ENCODE measurements around the gene XXYLT1. TPM values are rescaled to one million over a fixed set of nuclear protein-coding genes. Genes with fewer than 3 reads are reported as not detected.

The XXYLT1 gene
- total RNA-seq, 1 donor, result 29.4 TPM

DNA sequence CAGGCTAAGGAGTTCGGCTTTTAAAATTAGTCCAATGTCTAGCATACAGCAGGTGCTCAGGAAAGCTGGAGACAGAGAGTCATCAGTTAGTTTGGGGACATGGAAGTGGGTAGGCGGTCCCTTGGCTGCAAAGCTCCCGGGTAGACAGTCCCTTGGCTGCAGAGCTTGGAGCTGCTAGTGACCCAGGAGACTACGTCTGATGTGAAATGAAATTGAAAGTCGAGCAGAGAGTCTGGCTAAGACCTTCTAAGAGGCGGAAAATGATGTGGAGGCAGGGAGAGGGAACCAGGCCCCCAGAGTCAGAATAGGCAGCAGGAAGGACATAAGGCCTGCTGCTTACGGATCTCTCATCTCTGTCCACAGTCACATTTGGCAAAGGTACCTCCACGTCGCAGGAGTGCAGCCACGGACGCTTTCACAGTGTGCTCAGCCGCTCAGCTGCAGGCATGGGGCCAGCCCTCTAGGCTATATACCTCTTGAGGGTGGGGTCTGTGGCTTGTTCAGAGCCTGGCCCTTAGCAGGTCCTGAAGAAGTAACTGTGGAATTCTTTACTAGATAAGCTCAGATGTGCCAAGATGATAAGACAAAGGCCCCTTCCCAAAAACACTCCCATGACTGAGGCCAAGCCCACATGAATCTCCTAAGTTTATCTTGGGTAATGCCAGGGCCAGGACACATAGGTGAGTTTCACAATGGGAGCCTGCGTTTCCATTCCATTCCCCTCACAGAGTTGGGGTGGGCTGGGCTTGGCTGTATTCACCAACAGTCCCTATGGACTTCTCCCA is 131.7 kb downstream of the XXYLT1 start:
- no peak for DNase-seq (ENCODE audit: low read depth in 2 of 3, low spot score in 2 of 3)

DNA sequence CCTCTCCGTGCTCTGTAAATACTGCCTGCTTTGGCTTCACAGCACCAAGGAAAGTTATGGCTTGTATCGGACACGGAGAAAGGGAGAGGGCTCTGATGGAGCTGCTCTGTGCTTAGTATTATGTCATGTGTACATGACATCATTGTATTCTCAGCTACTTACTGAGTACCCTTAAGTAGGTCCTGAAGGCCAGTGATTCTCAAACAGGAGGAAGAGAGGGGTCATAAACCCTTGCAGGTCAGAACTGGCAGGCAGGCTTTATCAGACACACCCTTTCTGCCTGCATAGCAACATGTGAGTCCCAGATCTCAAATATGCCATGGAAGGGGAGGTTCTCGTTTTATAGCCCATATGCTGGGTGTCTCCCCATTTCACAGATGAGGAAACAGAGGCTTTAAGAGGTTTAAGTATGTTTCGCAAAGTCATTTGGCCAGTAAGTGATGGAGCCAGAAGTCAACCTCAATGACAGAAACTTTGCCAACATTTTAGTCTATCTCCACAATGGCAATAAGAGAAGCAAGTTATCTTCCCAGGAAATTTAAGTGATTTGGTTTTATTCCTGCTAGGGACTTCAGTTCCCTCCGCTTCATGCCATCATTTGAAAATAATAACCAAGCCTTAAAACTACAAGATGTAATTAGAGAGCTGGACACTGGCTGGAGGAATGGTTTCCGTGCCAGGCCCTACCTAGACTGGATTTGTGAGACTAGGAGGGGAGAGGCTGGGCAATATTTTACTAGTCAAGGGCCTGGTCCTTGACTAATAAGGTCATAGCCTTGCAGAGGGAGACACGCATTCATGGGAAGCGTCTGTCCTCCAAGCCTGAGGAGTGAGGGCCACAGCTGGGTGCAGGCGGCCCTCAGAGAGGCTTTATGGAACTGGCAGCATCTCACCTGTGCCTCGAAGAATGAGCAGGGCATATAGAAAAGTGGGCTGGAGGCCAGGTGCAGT is 133.0 kb downstream of the XXYLT1 start:
- DNase-seq (ENCODE audit: low read depth in 2 of 3, low spot score in 2 of 3), result no peak

DNA sequence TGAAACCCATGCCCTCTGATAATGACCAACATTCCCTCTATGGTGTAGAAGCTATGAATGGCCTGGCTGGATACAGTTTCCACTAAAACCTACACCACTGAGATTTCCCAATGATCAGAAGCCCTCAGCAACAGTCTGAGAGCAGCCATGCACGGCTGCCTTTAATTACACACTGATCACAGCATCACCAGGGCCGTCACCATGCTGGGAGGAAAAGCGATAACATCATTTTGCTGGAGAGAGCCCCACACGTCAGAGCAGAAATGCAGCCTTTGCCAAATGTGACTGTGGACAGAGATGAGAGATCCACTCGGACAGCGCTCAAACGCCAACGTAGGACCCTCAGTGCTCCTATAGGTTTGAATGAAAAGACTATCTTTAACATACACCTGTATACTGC is 135.0 kb downstream of the XXYLT1 start:
- no peak for DNase-seq (ENCODE audit: low read depth in 2 of 3, low spot score in 2 of 3)

DNA sequence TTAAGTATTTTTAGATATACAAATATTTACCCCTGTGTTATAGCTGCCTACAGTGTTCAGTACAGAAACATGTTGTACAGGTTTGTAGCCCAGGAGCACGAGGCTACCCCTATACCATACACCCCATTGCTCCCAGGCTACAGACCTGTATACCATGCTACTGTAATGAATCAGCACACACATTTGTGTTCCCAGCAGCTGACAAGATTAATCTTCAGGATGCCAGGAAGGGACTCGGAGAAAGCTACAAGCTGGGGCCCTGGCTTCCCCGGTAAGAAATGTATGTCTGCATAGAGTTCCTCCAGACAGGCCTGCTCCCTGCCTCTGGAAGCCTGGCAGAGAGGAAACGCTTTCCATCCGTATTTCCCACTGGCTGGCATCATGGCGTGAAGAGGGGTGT is 136.5 kb downstream of the XXYLT1 start:
- no peak for DNase-seq (ENCODE audit: low read depth in 2 of 3, low spot score in 2 of 3)

DNA sequence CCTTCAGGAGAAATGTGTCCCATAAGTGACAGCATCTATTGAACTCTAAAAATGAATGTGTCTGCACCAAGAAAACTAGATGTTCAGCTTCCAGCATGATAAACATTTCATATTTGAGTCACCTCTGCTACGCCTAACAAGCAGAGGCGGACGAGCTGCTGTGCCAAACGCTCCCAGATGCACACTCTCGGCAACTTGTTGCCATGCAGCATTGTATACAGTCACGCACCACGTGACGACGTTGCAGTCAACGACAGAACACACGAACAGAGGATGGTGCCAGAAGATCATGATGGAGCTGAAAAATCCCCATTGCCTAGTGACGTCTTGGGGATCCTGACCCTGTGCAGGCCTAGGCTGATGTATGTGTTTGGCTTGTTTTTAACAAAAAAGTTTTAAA is 137.5 kb downstream of the XXYLT1 start:
- peak in 1 of 3 donors; percentile 21 for DNase-seq (ENCODE audit: low read depth in 2 of 3, low spot score in 2 of 3)

DNA sequence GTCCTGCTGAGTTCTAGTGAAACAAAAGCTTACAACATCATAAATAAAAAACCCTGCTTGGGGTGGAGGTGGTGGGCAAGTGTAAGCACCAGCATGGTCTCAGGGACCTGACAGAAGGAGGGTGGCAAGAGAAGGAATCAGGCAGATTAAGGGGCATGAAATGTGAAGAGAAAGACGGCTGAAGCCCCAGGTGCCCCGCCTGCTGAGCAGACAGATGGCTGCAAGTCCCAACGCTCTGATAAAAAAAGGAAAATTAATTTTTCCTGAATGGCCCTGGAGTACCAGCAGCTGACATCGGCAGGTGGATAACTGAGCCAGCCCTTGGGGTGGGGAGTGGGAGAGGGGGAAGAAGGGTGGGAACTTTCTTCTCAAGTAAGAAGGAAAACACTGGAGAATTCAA is 137.9 kb downstream of the XXYLT1 start:
- DNase-seq (ENCODE audit: low read depth in 2 of 3, low spot score in 2 of 3), result no peak

DNA sequence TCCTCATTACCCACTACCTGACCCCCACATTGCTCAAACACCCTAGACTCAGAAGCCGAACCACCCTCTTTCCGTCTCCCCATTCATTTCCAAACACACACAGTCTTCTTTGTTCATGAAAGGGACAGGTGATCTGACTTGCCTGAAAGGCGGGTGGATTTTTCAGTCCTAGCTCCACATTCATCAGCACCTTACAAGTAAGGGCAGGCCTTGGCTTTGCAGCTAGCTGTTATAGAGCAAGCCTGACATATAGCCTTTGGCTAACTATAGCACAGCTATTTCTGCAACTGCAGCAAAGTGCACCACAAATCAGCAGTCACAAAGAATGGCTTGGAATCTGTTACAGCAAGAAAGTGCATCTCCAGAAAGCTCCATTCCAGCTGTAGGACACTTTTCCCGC is 139.8 kb downstream of the XXYLT1 start:
- no peak for DNase-seq (ENCODE audit: low read depth in 2 of 3, low spot score in 2 of 3)

DNA sequence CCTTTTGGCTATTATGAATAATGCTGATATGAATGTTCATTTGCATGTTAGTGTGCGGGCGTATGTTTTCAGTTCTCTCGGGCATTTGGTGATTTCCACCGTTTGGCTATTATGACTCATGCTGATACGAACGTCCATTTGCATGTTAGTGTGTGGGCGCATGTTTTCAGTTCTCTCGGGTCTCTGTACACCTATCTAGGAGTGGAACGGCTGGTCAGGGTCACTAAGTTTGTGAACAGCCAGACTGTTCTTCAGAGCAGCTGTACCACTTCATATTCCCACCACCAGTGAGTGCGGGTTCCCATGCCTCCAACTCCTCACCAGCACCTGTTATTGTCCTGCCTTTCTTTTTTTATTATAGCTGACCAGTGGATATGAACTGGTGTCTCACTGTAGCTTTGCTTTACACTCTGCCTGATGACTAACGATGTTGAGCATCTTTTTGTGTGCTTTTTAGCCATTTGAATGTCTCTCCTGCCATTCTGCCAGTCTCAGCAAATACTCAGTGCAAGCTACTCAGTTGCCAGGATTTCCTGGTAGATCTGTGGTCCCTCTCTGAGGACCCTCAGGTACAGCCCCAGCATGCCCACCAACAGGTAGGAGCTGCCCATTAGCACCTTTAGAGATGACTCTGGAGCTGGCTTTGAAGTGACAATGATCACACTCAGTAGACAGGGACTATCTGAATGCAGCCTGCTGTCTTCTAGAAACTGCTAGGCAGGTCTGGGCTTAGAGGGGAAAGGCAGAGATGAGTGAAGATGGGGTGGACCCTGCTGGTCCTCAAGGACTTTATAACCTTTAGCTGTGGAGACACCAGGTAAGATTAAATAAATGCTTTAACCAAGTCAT is 141.1 kb downstream of the XXYLT1 start:
- DNase-seq (ENCODE audit: low read depth in 2 of 3, low spot score in 2 of 3), result no peak

DNA sequence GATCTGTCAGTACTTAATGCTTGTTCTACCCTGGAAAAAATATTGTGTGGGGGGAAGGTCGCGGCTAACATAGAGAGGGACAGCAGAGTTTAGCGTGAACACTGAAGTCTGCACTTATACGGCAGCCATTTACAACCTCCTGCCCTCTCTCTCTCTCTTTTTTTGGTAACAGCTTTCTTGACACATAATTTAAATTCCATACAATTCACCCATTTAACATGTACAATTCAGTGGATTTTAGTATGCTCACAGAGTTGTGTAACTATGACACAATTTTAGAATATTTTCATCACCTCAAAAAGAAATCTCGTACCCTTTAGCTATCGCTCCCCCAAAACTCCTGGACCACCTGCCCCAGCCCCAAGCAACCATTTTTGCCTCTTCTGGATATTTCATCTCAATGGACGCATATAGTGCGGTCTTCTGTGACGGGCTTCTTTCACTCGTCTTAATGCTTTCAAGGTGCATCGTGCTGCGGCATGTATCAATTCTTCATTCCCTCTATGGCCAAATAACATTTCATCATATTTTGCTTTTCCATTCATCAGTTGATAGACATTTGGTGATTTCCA is 141.8 kb downstream of the XXYLT1 start:
- no peak for DNase-seq (ENCODE audit: low read depth in 2 of 3, low spot score in 2 of 3)

DNA sequence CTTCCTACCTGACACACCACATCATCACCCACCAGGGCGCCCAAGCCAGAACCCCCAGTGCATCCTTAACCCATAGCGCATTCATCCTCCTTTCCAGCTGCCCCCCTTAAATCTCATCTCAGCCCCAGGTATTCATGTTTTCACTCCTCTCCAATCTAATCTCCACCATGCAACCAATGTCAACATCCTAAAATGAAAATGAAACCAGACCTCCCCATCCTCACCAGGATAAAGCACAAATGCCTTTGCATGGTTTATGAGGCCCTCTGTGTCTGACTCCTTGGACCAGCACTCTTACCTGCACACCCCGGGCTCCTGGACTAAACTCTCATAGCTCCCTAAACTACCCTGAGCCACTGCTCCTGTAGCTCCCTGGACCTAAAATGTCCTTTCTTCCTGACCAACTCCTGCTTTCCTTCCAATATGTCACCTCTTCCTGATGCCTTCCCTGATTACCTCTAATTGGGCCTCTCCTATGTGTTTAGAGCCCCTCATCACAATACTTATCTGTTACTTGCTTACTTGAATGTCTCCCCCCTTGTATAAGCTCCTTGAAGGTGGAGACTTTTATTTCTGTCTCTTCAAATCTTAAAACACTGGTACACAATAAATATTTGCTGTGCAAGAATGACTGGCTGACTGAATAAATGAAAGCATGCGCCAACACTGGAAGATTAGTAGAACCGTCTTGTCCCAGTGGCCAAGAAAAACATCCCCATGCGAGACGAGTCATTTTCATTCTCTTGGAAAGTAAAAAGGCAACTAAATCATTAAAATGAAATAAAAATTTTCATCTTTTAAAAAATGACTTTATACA is 142.5 kb downstream of the XXYLT1 start:
- DNase-seq (ENCODE audit: low read depth in 2 of 3, low spot score in 2 of 3), result no peak

DNA sequence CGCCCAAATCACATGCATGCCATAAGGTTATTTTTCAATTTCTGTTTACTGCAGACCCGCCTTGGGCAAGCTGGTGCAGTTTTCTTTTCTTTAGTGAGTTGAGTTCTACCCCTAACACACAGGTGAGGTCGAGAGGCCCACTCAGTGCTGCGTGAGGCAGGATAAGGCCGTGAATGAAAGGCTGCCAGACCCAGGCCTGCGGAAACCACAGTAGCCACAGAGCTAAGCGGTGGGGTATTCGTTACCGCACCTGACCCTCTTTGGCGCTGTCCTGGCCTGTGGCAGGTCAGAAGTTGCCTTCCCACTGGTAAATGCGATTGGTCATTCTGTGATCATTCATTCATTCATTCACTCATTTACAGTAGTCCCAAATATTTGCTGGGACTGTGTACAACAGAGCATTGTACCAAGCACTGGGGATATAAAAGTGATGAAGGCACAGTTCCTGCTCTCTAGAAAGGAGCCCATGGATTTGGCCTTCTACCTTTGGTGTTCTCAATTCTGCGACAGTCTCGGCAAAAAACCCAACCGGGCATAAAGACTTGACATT is 144.8 kb downstream of the XXYLT1 start:
- no peak for DNase-seq (ENCODE audit: low read depth in 2 of 3, low spot score in 2 of 3)

DNA sequence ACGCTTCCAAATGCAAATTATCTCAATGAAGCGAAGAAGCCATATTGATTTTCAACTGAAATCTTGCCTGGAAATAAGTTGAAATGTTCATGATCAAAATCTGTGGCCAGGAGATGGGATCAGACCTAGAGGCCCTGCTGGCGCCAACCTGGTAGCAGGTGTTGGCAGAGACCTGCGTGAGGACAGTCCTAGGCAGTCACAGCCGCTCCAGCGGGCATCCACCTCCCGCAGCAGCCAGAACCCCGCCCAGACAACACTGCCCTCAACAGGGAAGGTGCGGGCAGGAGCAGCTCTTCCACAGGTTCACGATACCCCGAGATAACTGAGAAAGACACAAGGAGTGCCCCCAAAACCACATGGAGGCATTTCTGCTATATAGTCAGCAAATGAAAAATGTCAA is 145.3 kb downstream of the XXYLT1 start:
- DNase-seq (ENCODE audit: low read depth in 2 of 3, low spot score in 2 of 3), result no peak

DNA sequence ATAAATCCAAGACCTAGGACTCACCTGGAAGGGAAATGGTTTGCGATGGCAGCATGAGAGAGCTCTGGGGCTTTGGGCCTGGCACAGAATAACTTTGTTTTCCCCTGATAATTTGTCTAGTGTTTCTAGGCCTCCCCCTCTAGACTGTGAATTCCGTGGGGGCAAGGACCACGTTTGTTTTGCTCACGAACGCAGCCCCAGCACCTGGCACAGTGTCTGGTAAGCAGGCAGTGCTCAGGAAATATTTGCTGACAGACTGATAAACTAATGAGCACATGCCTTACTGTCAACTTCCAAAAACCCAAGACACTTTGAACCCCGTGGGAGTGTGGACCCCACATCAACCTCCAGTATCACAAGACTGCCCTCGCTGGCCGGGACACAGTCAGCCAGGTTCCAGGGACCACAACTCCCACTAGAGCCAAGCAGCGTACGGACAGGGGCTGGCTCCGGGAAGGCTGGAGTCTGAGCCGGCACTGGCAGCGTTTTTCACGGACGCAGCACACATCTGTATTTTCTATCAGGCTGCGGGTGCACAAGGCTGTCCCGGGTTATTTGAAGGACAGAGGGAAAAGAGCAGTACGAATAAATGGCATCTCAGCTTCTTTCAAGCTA is 146.5 kb downstream of the XXYLT1 start:
- no peak for DNase-seq (ENCODE audit: low read depth in 2 of 3, low spot score in 2 of 3)

DNA sequence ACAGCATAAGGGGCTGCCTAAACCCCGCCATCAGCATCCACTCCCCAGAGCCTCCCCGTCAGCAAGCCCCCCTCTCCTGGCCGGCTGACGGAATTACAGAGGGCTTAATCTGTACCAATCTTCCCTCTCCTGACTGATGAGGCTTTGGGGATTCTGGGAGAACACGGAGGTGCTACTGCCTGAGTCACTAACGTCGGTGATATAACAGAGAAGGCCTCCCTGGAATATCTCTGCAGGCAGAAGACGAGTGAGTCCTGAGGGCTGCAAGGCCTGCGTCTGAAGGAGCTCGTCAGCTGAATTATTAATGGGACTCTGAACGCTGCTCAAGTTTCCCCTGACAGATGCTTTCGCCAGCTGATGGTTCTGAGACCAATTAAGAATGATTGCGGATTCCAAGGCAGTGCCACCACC is 147.7 kb downstream of the XXYLT1 start:
- no peak for DNase-seq (ENCODE audit: low read depth in 2 of 3, low spot score in 2 of 3)

DNA sequence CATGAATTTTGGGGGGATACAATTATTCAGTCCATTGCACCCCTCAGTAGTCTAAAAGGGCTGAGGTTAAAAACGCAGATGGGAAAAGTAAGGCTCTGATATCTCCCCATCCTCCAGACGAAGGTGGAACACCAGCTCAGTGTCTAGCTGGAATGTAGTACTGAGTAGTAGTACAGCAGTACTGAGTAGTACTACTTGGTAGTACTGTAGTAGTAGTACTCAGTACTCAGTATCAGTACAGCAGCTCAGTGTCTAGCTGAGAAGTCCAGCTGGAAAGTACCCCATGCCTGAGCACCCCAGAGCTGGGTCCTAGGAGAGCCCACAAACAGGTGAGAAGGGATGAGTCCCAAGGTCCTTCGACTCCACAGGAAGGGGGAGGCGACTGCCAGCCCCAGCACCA is 148.7 kb downstream of the XXYLT1 start:
- DNase-seq (ENCODE audit: low read depth in 2 of 3, low spot score in 2 of 3), result no peak

DNA sequence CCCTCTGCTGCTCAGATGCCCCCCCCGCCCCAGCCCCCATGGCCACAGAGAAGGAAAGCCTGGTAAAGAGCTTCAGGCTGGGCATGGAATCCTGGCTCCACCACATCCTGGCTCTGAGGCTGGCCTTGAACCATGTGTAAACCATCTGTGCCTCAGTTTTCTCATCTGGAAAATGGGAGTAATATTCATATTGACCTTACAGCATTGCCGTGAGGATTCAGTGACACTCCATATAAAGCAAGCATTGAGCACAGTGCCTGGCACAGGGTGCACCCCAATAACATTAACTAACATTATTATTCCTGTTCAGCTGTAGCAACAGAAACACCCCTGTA is 150.7 kb downstream of the XXYLT1 start:
- DNase-seq (ENCODE audit: low read depth in 2 of 3, low spot score in 2 of 3), result no peak

DNA sequence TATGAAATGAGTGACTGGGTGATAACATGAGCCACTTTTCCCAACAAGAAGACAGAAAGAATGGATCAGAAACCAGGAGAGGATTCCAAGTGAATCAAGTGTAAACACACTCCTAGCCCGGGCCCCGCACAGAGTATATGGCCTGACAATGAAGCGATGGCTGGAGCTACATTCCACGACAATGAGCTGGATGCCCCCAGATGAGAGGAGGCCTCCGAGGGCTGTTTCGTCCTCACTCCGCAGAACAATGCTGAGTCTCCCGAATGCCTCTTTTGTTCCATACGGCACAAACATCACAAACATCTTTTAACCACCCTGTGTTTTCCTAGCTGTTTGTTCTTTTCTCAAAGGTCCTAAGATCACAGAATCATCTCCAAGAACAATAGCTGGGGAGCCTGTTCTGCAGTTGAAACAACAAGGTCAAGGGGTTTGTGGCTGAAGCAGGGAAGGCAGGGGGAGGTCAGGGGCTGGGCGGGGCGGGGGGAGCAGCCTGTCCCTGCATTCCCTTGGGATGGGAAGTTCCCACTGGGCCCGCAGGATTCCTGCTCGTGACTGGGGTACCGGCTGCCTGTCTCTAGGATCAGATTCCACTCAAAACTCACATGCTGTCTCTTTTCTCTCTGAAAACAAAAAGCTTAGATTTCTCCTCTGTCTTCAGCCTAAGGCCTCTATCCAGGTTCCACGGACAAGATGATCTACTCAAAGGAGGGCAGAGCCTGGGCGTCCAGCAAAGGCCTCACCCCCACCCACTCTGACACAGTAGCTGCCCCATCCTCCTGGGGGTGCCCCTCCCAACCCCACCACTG is 151.3 kb downstream of the XXYLT1 start:
- no peak for DNase-seq (ENCODE audit: low read depth in 2 of 3, low spot score in 2 of 3)

DNA sequence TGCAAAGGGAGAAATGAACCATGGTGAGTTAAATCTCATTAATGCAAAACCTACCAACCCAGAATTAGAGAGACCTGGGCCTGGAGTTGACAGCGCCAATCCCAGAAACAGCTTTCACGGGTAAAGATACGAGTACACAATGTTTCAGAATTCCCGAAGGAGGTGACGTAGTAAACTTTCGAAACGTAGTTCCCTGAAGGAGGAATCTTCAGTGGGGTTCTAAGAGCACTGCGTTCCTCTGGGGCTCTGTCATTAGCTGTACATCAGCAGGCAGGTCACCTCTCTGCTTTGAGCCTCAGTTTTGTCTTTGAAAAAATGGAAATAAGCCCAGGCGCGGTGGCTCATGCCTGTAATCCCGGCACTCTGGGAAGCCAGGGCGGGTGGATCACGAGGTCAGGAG is 152.3 kb downstream of the XXYLT1 start:
- DNase-seq (ENCODE audit: low read depth in 2 of 3, low spot score in 2 of 3), result no peak

Measured in hematopoietic multipotent progenitor cell (in vitro differentiated cells).